Chondrocyte (in vitro differentiated cells): ENCODE data around the gene PRRT4. TPM values are rescaled to one million over a fixed set of nuclear protein-coding genes. Genes with fewer than 3 reads are reported as not detected.

Experiments
- DNase-seq: peaks from one replicate; pipeline ENCODE4 v3.0.0; 2021; ENCODE audit warnings: mixed read lengths, low spot score
- H3K27ac Mint-ChIP-seq: one replicate; pipeline ENCODE4 v1.8.0; 2021; ENCODE audit warnings: mild to moderate bottlenecking, moderate library complexity, mixed read lengths; ENCODE audit not compliant: unreplicated experiment
- H3K27me3 Mint-ChIP-seq: 2 replicates; pipeline ENCODE4 v1.8.0; 2021; ENCODE audit warnings: low read depth, mixed read lengths
- H3K36me3 Mint-ChIP-seq: 2 replicates; pipeline ENCODE4 v1.8.0; 2021; ENCODE audit warnings: low read depth, mixed read lengths
- H3K4me1 Mint-ChIP-seq: 2 replicates; pipeline ENCODE4 v1.8.0; 2021; ENCODE audit warnings: low read depth, mild to moderate bottlenecking, mixed read lengths
- H3K4me3 Mint-ChIP-seq: one replicate; pipeline ENCODE4 v1.8.0; 2021; ENCODE audit warnings: mild to moderate bottlenecking, moderate library complexity, mixed read lengths; ENCODE audit not compliant: unreplicated experiment
- H3K9me3 Mint-ChIP-seq: 2 replicates; pipeline ENCODE4 v1.8.0; 2021; ENCODE audit warnings: low read depth, mixed read lengths
- total RNA-seq: library from RNA; stranded (reverse); gene quantifications from 3 replicates; pipeline ENCODE4 v1.2.1, GENCODE V29; 2021
- TF ChIP-seq, protein P1 (sequence below): fragments of 200-600 bp; sonication (generic); IDR thresholded peaks from 2 replicates; pipeline ENCODE4 v1.5.0; 2021; ENCODE audit warnings: antibody characterized with exemption, mild to moderate bottlenecking, moderate library complexity

Gene PRRT4
- total RNA-seq, 1 donor from 2014 or later, result 0.42 TPM

- Mint-ChIP-seq H3K4me1 (no peaks in the 10 kb centered on the region), H3K36me3 (no peaks in the 10 kb centered on the region), H3K27ac (no peak overlapping the region), H3K4me3 (no peak overlapping the region), H3K9me3 (no peaks in the 10 kb centered on the region), H3K27me3 (peaks cover 3% of the 10 kb centered on the region)
- TF ChIP-seq, protein P1, sequence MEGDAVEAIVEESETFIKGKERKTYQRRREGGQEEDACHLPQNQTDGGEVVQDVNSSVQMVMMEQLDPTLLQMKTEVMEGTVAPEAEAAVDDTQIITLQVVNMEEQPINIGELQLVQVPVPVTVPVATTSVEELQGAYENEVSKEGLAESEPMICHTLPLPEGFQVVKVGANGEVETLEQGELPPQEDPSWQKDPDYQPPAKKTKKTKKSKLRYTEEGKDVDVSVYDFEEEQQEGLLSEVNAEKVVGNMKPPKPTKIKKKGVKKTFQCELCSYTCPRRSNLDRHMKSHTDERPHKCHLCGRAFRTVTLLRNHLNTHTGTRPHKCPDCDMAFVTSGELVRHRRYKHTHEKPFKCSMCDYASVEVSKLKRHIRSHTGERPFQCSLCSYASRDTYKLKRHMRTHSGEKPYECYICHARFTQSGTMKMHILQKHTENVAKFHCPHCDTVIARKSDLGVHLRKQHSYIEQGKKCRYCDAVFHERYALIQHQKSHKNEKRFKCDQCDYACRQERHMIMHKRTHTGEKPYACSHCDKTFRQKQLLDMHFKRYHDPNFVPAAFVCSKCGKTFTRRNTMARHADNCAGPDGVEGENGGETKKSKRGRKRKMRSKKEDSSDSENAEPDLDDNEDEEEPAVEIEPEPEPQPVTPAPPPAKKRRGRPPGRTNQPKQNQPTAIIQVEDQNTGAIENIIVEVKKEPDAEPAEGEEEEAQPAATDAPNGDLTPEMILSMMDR, result no peak
- DNase-seq, result no peak
These were observed 18.5 kb upstream of the PRRT4 start for GRCh38 chr7:128379900-128380479.

- Mint-ChIP-seq H3K36me3 (peaks cover 3% of the 10 kb centered on the region), H3K4me1 (no peaks in the 10 kb centered on the region), H3K4me3 (no peak overlapping the region), H3K27me3 (peaks cover 7% of the 10 kb centered on the region), H3K27ac (no peak overlapping the region), H3K9me3 (peaks cover 4% of the 10 kb centered on the region)
- TF ChIP-seq, protein P1, result no peak
- no peak for DNase-seq
These were observed 17.1 kb upstream of the PRRT4 start for GRCh38 chr7:128378637-128379036.

- H3K27ac Mint-ChIP-seq, result no peak overlapping the region
- no peak overlapping the region for H3K4me3 Mint-ChIP-seq
These were observed 14.6 kb upstream of the PRRT4 start for GRCh38 chr7:128376077-128376476.

DNA sequence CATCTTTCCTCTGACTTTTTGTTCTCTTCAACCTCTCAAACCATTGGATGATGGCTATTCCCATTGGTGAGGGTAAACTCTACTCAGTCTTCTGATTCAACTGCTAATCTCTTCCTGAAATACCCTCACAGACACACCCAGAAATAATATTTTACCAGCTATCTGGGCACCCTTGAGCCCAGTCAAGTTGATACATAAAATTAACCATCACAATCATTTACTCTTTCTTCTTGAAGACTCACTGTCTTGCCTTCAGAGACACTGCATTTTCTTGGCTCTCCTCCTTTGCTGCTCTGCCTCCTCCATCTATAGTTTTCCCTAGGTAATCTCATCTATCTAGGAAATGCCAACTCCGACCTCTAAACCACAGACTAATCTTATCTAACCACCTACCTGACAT lies 12.6 kb upstream of the PRRT4 start:
- TF ChIP-seq, protein P1, result no peak
- H3K36me3 Mint-ChIP-seq, result peaks cover 3% of the 10 kb centered on the region
- no peaks in the 10 kb centered on the region for H3K4me1 Mint-ChIP-seq
- H3K27ac Mint-ChIP-seq, result no peak overlapping the region
- DNase-seq, result no peak
- peaks cover 4% of the 10 kb centered on the region for H3K9me3 Mint-ChIP-seq
- H3K27me3 Mint-ChIP-seq, result peaks cover 22% of the 10 kb centered on the region
- H3K4me3 Mint-ChIP-seq, result no peak overlapping the region

More at GRCh38 chr7:128376077-128376476, 14.6 kb upstream of the PRRT4 start:
- H3K36me3 Mint-ChIP-seq, result peaks cover 3% of the 10 kb centered on the region
- peaks cover 16% of the 10 kb centered on the region for H3K27me3 Mint-ChIP-seq
- peaks cover 4% of the 10 kb centered on the region for H3K9me3 Mint-ChIP-seq
- DNase-seq, result no peak
- no peaks in the 10 kb centered on the region for H3K4me1 Mint-ChIP-seq
- TF ChIP-seq, protein P1, result no peak

- DNase-seq, result no peak
- TF ChIP-seq, protein P1, result no peak
- Mint-ChIP-seq H3K27ac (no peak overlapping the region), H3K9me3 (peaks cover 4% of the 10 kb centered on the region), H3K27me3 (peaks cover 21% of the 10 kb centered on the region), H3K4me3 (no peak overlapping the region), H3K4me1 (no peaks in the 10 kb centered on the region), H3K36me3 (peaks cover 3% of the 10 kb centered on the region)
These were observed 12.1 kb upstream of the PRRT4 start for GRCh38 chr7:128373606-128374005.
